H9 (cell line): ENCODE measurements around the gene G3BP1. TPM values are rescaled to one million over a fixed set of nuclear protein-coding genes. Genes with fewer than 3 reads are reported as not detected.

Experiments
- DNase-seq: peaks from one replicate; pipeline ENCODE4 v3.0.0-alpha.2; 2017
- H2AFZ ChIP-seq: one replicate; pipeline ENCODE4 v1.6.1; 2013; ENCODE audit warnings: mild to moderate bottlenecking, low read length, control low read depth, moderate library complexity
- H2AK5ac ChIP-seq: 2 replicates; pipeline ENCODE4 v1.6.1; 2013; ENCODE audit warnings: low read length, control low read depth, mixed read lengths; ENCODE audit not compliant: insufficient read length
- H2BK120ac ChIP-seq: one replicate; pipeline ENCODE4 v1.6.1; 2013; ENCODE audit warnings: low read depth, mild to moderate bottlenecking, low read length, control low read depth, inconsistent platforms; ENCODE audit not compliant: poor library complexity, severe bottlenecking
- H2BK12ac ChIP-seq: 2 replicates; pipeline ENCODE4 v1.6.1; 2013; ENCODE audit warnings: low read length, control low read depth, mixed read lengths, low read depth; ENCODE audit not compliant: insufficient read length
- H2BK15ac ChIP-seq: 2 replicates; pipeline ENCODE4 v1.6.1; 2013; ENCODE audit warnings: low read depth, low read length, control low read depth
- H2BK20ac ChIP-seq: one replicate; pipeline ENCODE4 v1.6.1; 2013; ENCODE audit warnings: low read depth, mild to moderate bottlenecking, low read length, control low read depth, inconsistent platforms; ENCODE audit not compliant: poor library complexity, severe bottlenecking
- H2BK5ac ChIP-seq: 2 replicates; pipeline ENCODE4 v1.6.1; 2013; ENCODE audit warnings: low read length, control low read depth, mixed read lengths; ENCODE audit not compliant: insufficient read length
- H3K14ac ChIP-seq: 2 replicates; pipeline ENCODE4 v1.6.1; 2013; ENCODE audit warnings: low read length, control low read depth; ENCODE audit not compliant: insufficient read depth
- H3K18ac ChIP-seq: 2 replicates; pipeline ENCODE4 v1.6.1; 2013; ENCODE audit warnings: low read depth, mild to moderate bottlenecking, mixed read lengths, low read length, control low read depth; ENCODE audit not compliant: insufficient read length
- H3K23ac ChIP-seq: 2 replicates; pipeline ENCODE4 v1.6.1; 2013; ENCODE audit warnings: low read length, control low read depth, mixed read lengths, low read depth; ENCODE audit not compliant: insufficient read length
- H3K23me2 ChIP-seq: 2 replicates; pipeline ENCODE4 v1.6.1; 2013; ENCODE audit warnings: low read depth, mild to moderate bottlenecking, mixed read lengths, low read length, control low read depth; ENCODE audit not compliant: insufficient read length, poor library complexity, severe bottlenecking
- H3K27ac ChIP-seq: 2 replicates; pipeline ENCODE4 v1.5.1; 2013; ENCODE audit warnings: low read length, control low read depth, mixed read lengths, low read depth; ENCODE audit not compliant: insufficient read length
- H3K27me3 ChIP-seq: 2 replicates; pipeline ENCODE4 v1.6.1; 2013; ENCODE audit warnings: low read length, control low read depth, inconsistent platforms; ENCODE audit not compliant: insufficient read depth
- H3K4ac ChIP-seq: 2 replicates; pipeline ENCODE4 v1.6.1; 2013; ENCODE audit warnings: low read depth, mild to moderate bottlenecking, control low read depth, inconsistent platforms, low read length, moderate library complexity
- H3K4me1 ChIP-seq: 2 replicates; pipeline ENCODE4 v1.6.1; 2013; ENCODE audit warnings: low read length, control low read depth, inconsistent platforms; ENCODE audit not compliant: insufficient read depth
- H3K4me2 ChIP-seq: 2 replicates; pipeline ENCODE4 v1.6.1; 2013; ENCODE audit warnings: low read length, control low read depth, mixed read lengths; ENCODE audit not compliant: insufficient read length, insufficient read depth
- H3K56ac ChIP-seq: 2 replicates; pipeline ENCODE4 v1.6.1; 2013; ENCODE audit warnings: low read depth, mild to moderate bottlenecking, mixed read lengths, low read length, control low read depth; ENCODE audit not compliant: insufficient read length
- H3K79me1 ChIP-seq: 2 replicates; pipeline ENCODE4 v1.6.1; 2013; ENCODE audit warnings: low read depth, mild to moderate bottlenecking, moderate library complexity, low read length, control low read depth, inconsistent platforms; ENCODE audit not compliant: insufficient read depth, poor library complexity, severe bottlenecking
- H3K79me2 ChIP-seq: 2 replicates; pipeline ENCODE4 v1.6.1; 2013; ENCODE audit warnings: low read length, control low read depth, inconsistent platforms; ENCODE audit not compliant: insufficient read depth
- H3K9ac ChIP-seq: 2 replicates; pipeline ENCODE4 v1.6.1; 2013; ENCODE audit warnings: low read length, control low read depth, mixed read lengths; ENCODE audit not compliant: insufficient read length; ENCODE audit errors: extremely low read depth
- H3K9me3 ChIP-seq: one replicate; pipeline ENCODE4 v1.6.1; 2013; ENCODE audit warnings: low read depth, low read length, inconsistent platforms; ENCODE audit not compliant: control insufficient read depth
- H3T11ph ChIP-seq: one replicate; pipeline ENCODE4 v1.6.1; 2013; ENCODE audit warnings: mild to moderate bottlenecking, low read length, control low read depth, inconsistent platforms
- H4K20me1 ChIP-seq: one replicate; pipeline ENCODE4 v1.6.1; 2013; ENCODE audit not compliant: control insufficient read depth, insufficient read length, insufficient read depth
- H4K5ac ChIP-seq: 2 replicates; pipeline ENCODE4 v1.6.1; 2013; ENCODE audit warnings: low read depth, mild to moderate bottlenecking, mixed read lengths, low read length, control low read depth; ENCODE audit not compliant: insufficient read length
- H4K8ac ChIP-seq: replicated peaks from 2 replicates; pipeline ENCODE4 v1.6.1; 2013; ENCODE audit warnings: low read length, control low read depth, mixed read lengths, low read depth; ENCODE audit not compliant: insufficient read length
- H4K91ac ChIP-seq: 2 replicates; pipeline ENCODE4 v1.6.1; 2013; ENCODE audit warnings: low read depth, mild to moderate bottlenecking, moderate library complexity, mixed read lengths, low read length, control low read depth; ENCODE audit not compliant: insufficient read length
- H3K27ac Mint-ChIP-seq, 3 experiments: 2 replicates in 2 of 3; 3 replicates in 1 of 3; pipeline ENCODE4 v1.8.0; 2020 to 2021; ENCODE audit warnings: mixed read lengths in 3 of 3, mild to moderate bottlenecking in 1 of 3, moderate library complexity in 1 of 3
- H3K27me3 Mint-ChIP-seq: 2 replicates; pipeline ENCODE4 v1.8.0; 2021; ENCODE audit warnings: low read depth, mild to moderate bottlenecking, moderate library complexity, mixed read lengths
- H3K36me3 Mint-ChIP-seq, 3 experiments: 2 replicates in 2 of 3; 3 replicates in 1 of 3; pipeline ENCODE4 v1.8.0; 2020 to 2021; ENCODE audit warnings: low read depth in 3 of 3, mixed read lengths in 3 of 3; ENCODE audit not compliant: insufficient read depth in 1 of 3
- H3K4me1 Mint-ChIP-seq, 2 experiments: 2 replicates each; pipeline ENCODE4 v1.8.0; 2020; ENCODE audit warnings: mixed read lengths in 2 of 2
- H3K4me3 Mint-ChIP-seq, 2 experiments: 2 replicates in 1 of 2; 3 replicates in 1 of 2; pipeline ENCODE4 v1.8.0; 2020 to 2021; ENCODE audit warnings: mild to moderate bottlenecking in 2 of 2, mixed read lengths in 2 of 2, moderate library complexity in 1 of 2
- H3K9me3 Mint-ChIP-seq, 2 experiments: 2 replicates in 1 of 2; 3 replicates in 1 of 2; pipeline ENCODE4 v1.8.0; 2020; ENCODE audit warnings: mild to moderate bottlenecking in 2 of 2, mixed read lengths in 2 of 2, moderate library complexity in 1 of 2
- WGBS: extraction: QIAGEN DNeasy Blood & Tissue Kit; methylation state at CpG from one replicate; pipeline ENCODE4 v1.1.7; 2013; ENCODE audit warnings: missing lambda C conversion rate, low lambda C conversion rate, mixed read lengths; ENCODE audit not compliant: insufficient read length; ENCODE audit errors: extremely low coverage; 5-methylcytosine and 5-hydroxymethylcytosine counted together
- total RNA-seq: library from RNA; stranded (reverse); gene quantifications from 2 replicates; pipeline ENCODE4 v1.2.1, GENCODE V29; 2021
- TF ChIP-seq, protein P1 (sequence below): fragments of 200-600 bp; sonication (generic); conservative IDR thresholded peaks from 3 replicates; pipeline ENCODE4 v1.8.0; 2021; ENCODE audit warnings: antibody characterized with exemption, mild to moderate bottlenecking

The G3BP1 gene
- total RNA-seq, 1 experiment from 2014 or later: 439 TPM

DNA sequence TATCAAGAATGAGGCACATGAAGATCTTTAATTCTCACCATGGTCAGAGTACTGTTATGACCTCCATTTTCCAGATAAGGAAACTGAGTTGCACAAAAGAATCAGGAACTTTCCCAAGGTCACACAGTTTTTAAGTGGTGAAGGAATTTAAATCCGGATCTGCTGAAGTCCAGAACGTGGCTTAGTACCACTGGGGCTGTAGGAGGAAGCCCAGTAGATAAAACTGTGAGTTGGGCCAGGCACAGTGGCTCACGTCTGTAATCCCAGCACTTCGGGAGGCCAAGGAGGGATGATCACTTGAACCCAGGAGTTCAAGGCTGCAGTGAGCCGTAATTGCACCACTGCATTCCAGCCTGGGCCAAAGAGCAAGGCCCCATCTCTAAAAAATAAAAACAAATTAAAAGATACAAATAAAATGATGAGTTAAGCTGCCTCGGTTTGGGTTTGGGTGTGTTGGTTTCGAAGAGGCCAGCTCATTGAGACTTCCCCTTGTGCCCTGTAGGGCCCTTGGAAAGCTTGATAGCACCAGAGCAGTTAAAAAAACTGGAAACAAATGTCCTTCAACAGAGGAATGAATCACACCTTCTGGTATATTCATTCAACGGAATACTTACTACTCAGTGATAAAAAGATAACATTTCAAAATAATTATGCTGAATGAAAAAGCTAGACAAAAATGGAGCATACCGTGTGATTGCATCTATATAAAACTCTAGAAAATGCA is 33.5 kb upstream of the G3BP1 start:
- H3K23ac ChIP-seq: no peak overlapping the region
- H4K5ac ChIP-seq: no peak overlapping the region
- no peak overlapping the region for H3K27ac Mint-ChIP-seq
- H2BK15ac ChIP-seq: no peak overlapping the region
- no peaks in the 10 kb centered on the region for H3K79me1 ChIP-seq
- H3K9me3 Mint-ChIP-seq: no peaks in the 10 kb centered on the region
- H3K14ac ChIP-seq: no peak overlapping the region
- TF ChIP-seq, protein P1, sequence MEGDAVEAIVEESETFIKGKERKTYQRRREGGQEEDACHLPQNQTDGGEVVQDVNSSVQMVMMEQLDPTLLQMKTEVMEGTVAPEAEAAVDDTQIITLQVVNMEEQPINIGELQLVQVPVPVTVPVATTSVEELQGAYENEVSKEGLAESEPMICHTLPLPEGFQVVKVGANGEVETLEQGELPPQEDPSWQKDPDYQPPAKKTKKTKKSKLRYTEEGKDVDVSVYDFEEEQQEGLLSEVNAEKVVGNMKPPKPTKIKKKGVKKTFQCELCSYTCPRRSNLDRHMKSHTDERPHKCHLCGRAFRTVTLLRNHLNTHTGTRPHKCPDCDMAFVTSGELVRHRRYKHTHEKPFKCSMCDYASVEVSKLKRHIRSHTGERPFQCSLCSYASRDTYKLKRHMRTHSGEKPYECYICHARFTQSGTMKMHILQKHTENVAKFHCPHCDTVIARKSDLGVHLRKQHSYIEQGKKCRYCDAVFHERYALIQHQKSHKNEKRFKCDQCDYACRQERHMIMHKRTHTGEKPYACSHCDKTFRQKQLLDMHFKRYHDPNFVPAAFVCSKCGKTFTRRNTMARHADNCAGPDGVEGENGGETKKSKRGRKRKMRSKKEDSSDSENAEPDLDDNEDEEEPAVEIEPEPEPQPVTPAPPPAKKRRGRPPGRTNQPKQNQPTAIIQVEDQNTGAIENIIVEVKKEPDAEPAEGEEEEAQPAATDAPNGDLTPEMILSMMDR: no peak
- H4K8ac ChIP-seq: no peak overlapping the region
- no peak overlapping the region for H3K56ac ChIP-seq
- no peaks in the 10 kb centered on the region for H4K20me1 ChIP-seq
- no peak overlapping the region for H2AK5ac ChIP-seq
- no peaks in the 10 kb centered on the region for H3K27me3 Mint-ChIP-seq
- H3K79me2 ChIP-seq: no peaks in the 10 kb centered on the region
- no peak overlapping the region for H2BK5ac ChIP-seq
- no peak overlapping the region for H3T11ph ChIP-seq
- no peak overlapping the region for H3K4me3 Mint-ChIP-seq
- H3K4me1 ChIP-seq: peaks cover 7% of the 10 kb centered on the region; the same call in 1 of the 2 replicates
- H3K9me3 ChIP-seq: no peaks in the 10 kb centered on the region
- no peak overlapping the region for H3K27ac ChIP-seq
- no peak overlapping the region for H2BK12ac ChIP-seq
- peaks cover 23% of the 10 kb centered on the region in 2 experiments for H3K4me1 Mint-ChIP-seq
- no peak overlapping the region for H2BK20ac ChIP-seq
- no peak overlapping the region for H3K4me2 ChIP-seq
- no peak overlapping the region for H2BK120ac ChIP-seq
- H3K18ac ChIP-seq: no peak overlapping the region
- no peak overlapping the region for H4K91ac ChIP-seq
- no CpG with 5 or more reads among the region's 9 CpGs for WGBS
- H3K4ac ChIP-seq: no peak overlapping the region
- H3K36me3 Mint-ChIP-seq: peaks cover 0 to 3% (median 0%) of the 10 kb centered on the region in 3 experiments; a peak in 1 of 7 replicates
- H3K27me3 ChIP-seq: no peaks in the 10 kb centered on the region
- H3K9ac ChIP-seq: no peak overlapping the region
- no peak for DNase-seq
- no peaks in the 10 kb centered on the region for H3K23me2 ChIP-seq
- H2AFZ ChIP-seq: no peak overlapping the region
